K562 treated with DMSO at 1 percent for 4 hours (cell line): ENCODE measurements around the gene TNN. TPM values are rescaled to one million over a fixed set of nuclear protein-coding genes. Genes with fewer than 3 reads are reported as not detected.

Experiments
- total RNA-seq: library from RNA; unstranded; fragments of 300-600 nt; gene quantifications from 2 replicates; pipeline ENCODE4 v1.2.3, GENCODE V29; 2022; ENCODE audit not compliant: insufficient read depth

Gene TNN
- total RNA-seq: 0.17 TPM in 1 of 2 replicates, not detected in the other

GRCh38 chr1:175067362-175068106 is at the start of gene TNN:
Gene TNN (plus strand): TSS chr1:175067833. CDS start chr1:175077419, 9,586 bp downstream.

GRCh38 chr1:175023043-175023921 is 44.4 kb upstream of the TNN start, which contains the start of gene MRPS14:
Gene MRPS14 (minus strand): TSS chr1:175023425. CDS start chr1:175023408, 17 bp downstream.

GRCh38 chr1:175192630-175193526 is 125.2 kb downstream of the TNN start, which contains the start of gene KIAA0040:
Gene KIAA0040 (minus strand): TSS chr1:175192776. CDS start chr1:175161013, 31,763 bp downstream.

Other genes starting within 250 kb of the TNN start
- 212 and 228 TPM in 2 replicates for gene CACYBP, start 67.9 kb upstream of the TNN start, total RNA-seq
- gene MRPS14, start 44.4 kb upstream of the TNN start, total RNA-seq: 8.4 and 15.7 TPM in 2 replicates
- gene KIAA0040, start 124.9 kb downstream of the TNN start, total RNA-seq: 16.3 and 19.5 TPM in 2 replicates